ENCODE data around the gene EFCC1. TPM values are rescaled to one million over a fixed set of nuclear protein-coding genes. Genes with fewer than 3 reads are reported as not detected.

The EFCC1 gene
- total RNA-seq, 1 experiment from 2014 or later, result 0.24 TPM

DNA sequence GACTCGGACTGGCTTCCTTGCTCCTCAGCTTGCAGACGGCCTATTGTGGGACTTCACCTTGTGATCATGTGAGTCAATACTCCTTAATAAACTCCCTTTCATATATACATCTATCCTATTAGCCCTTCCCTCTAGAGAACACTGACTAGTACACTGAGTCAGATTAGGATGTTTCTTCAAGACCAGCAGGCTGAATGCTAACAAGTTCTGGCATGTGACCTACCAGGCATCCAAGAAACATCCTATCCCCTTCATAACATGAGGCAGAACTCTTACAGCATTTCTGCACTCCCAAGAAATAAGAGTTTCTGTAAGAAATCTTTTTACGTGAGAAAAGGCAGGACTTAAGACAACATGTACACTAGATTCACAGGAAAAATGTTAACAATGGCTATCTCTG lies 16.5 kb upstream of the EFCC1 start:
- no peak for TF ChIP-seq EZH2 (IDR thresholded peaks at IDR 0.05; ENCODE audit: low read depth)
- TF ChIP-seq, protein P1, sequence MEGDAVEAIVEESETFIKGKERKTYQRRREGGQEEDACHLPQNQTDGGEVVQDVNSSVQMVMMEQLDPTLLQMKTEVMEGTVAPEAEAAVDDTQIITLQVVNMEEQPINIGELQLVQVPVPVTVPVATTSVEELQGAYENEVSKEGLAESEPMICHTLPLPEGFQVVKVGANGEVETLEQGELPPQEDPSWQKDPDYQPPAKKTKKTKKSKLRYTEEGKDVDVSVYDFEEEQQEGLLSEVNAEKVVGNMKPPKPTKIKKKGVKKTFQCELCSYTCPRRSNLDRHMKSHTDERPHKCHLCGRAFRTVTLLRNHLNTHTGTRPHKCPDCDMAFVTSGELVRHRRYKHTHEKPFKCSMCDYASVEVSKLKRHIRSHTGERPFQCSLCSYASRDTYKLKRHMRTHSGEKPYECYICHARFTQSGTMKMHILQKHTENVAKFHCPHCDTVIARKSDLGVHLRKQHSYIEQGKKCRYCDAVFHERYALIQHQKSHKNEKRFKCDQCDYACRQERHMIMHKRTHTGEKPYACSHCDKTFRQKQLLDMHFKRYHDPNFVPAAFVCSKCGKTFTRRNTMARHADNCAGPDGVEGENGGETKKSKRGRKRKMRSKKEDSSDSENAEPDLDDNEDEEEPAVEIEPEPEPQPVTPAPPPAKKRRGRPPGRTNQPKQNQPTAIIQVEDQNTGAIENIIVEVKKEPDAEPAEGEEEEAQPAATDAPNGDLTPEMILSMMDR (conservative IDR thresholded peaks at IDR 0.05), result no peak
- Histone ChIP-seq H3F3A (ENCODE audit: insufficient read depth, low read depth) (no peaks in the 10 kb centered on the region), H3K4me3 (no peak overlapping the region), H3K9me2 (ENCODE audit: insufficient read depth) (no peaks in the 10 kb centered on the region), H2AFZ (no peak overlapping the region), H3K4me1 (replicated peaks; ENCODE audit: insufficient read depth) (no peaks in the 10 kb centered on the region), H3K9me3 (ENCODE audit: insufficient read depth, low read depth) (no peaks in the 10 kb centered on the region), H3K27ac (no peak overlapping the region), H3K79me2 (ENCODE audit: low read depth) (no peaks in the 10 kb centered on the region), H4K20me1 (ENCODE audit: insufficient read depth) (no peaks in the 10 kb centered on the region), H3K27me3 (ENCODE audit: insufficient read depth, low read depth) (peaks cover 8% of the 10 kb centered on the region), H3K4me2 (no peak overlapping the region), H3K36me3 (ENCODE audit: low read depth) (no peaks in the 10 kb centered on the region)
- CTCF ChIA-PET, result no interaction called here
- no TSS peak for BruUV-seq (replicated peaks)
- POLR2A ChIA-PET (ENCODE audit: unreplicated experiment), result interaction anchor here (0.7 kb wide), 1 partner anchor 488 kb away, joined by 3 read pairs; no protein-coding TSS in a partner anchor
- intact Hi-C loops (cut with micrococcal nuclease; ENCODE audit: unreplicated experiment), result no loop called here
- no peak for DNase-seq

DNA sequence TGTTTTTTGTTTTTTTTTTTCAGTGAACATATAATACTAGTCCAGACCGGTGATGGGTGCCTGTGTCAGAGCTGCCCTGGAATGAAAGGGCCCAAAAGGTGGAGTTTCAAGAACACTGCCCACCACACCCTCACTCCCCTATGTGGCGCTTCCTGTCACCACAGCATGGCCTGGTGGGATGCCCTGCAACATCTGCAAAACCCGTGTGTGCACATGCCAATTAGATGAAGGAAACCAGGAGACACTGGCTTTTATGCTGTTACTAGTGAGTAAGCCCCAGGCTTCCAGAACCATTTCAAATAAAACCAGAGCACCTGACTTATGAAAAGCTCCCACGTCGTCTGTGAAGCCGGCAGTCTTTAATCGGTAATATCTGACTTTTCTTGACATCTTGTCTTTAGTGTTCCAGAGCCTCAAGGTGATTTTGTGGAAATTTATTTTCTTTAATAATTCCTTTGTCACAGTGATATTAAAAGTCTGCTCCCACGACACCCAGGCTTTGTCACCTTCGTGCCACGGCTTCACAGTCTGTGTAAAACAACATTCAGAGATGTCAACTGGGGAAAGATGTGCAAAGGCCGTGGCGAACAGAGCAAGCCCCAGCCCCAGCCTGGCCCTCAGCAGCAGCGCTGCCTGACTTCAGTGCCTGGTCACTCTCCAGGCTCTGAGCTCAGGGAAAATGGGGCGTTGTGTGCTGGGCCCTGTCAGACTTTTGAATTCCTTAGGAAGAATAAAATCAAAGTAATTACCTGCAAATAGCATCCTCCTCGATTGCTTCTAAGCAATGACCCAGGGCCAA lies 13.6 kb upstream of the EFCC1 start:
- no peak for DNase-seq
- H3K27me3 ChIP-seq (ENCODE audit: insufficient read depth, low read depth), result peaks cover 1% of the 10 kb centered on the region
- no peaks in the 10 kb centered on the region for H3K9me2 ChIP-seq (ENCODE audit: insufficient read depth)
- no peaks in the 10 kb centered on the region for H4K20me1 ChIP-seq (ENCODE audit: insufficient read depth)
- H3K79me2 ChIP-seq (ENCODE audit: low read depth), result no peaks in the 10 kb centered on the region
- POLR2A ChIA-PET (ENCODE audit: unreplicated experiment), result no interaction called here
- H2AFZ ChIP-seq, result no peak overlapping the region
- no peak overlapping the region for H3K4me3 ChIP-seq
- no peaks in the 10 kb centered on the region for H3F3A ChIP-seq (ENCODE audit: insufficient read depth, low read depth)
- BruUV-seq (replicated peaks), result no TSS peak
- H3K27ac ChIP-seq, result no peak overlapping the region
- no peak overlapping the region for H3K4me2 ChIP-seq
- no peaks in the 10 kb centered on the region for H3K9me3 ChIP-seq (ENCODE audit: insufficient read depth, low read depth)
- no peaks in the 10 kb centered on the region for H3K4me1 ChIP-seq (replicated peaks; ENCODE audit: insufficient read depth)
- TF ChIP-seq, protein P1 (conservative IDR thresholded peaks at IDR 0.05), result no peak
- no peak for TF ChIP-seq EZH2 (IDR thresholded peaks at IDR 0.05; ENCODE audit: low read depth)
- intact Hi-C loops (cut with micrococcal nuclease; ENCODE audit: unreplicated experiment), result no loop called here
- CTCF ChIA-PET, result interaction anchor here (0.6 kb wide), 1 partner anchor 17 kb away, joined by 5 read pairs; no protein-coding TSS in a partner anchor
- H3K36me3 ChIP-seq (ENCODE audit: low read depth), result no peaks in the 10 kb centered on the region

DNA sequence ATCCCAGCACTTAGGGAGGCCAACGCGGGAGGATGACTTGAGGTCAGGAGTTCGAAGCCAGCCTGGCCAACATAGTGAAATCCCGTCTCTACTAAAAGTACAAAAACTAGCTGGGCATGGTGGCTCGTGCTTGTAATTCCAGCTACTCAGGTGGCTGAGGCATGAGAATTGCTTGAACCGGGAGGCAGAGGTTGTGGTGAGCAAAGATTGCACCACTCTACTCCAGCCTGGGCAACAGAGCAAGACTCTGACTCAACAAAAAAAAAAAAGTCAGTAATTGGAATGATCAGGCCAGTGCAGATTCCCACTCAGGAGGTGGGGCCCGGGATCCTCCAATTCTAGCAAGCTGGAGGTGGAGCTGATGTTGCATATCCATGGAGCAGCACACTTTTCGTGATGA lies 12.8 kb upstream of the EFCC1 start:
- Histone ChIP-seq H3K27ac (no peak overlapping the region), H3K4me2 (no peak overlapping the region), H3K9me2 (ENCODE audit: insufficient read depth) (no peaks in the 10 kb centered on the region), H3K27me3 (ENCODE audit: insufficient read depth, low read depth) (no peaks in the 10 kb centered on the region; the same call in 1 of the 2 replicates), H2AFZ (no peak overlapping the region), H3K4me1 (replicated peaks; ENCODE audit: insufficient read depth) (no peaks in the 10 kb centered on the region), H3K9me3 (ENCODE audit: insufficient read depth, low read depth) (no peaks in the 10 kb centered on the region), H3K79me2 (ENCODE audit: low read depth) (no peaks in the 10 kb centered on the region), H3K4me3 (no peak overlapping the region), H3K36me3 (ENCODE audit: low read depth) (no peaks in the 10 kb centered on the region), H4K20me1 (ENCODE audit: insufficient read depth) (no peaks in the 10 kb centered on the region), H3F3A (ENCODE audit: insufficient read depth, low read depth) (no peaks in the 10 kb centered on the region)
- intact Hi-C loops (cut with micrococcal nuclease; ENCODE audit: unreplicated experiment), result no loop called here
- TF ChIP-seq, protein P1 (conservative IDR thresholded peaks at IDR 0.05), result no peak
- no peak for TF ChIP-seq EZH2 (IDR thresholded peaks at IDR 0.05; ENCODE audit: low read depth)
- no TSS peak for BruUV-seq (replicated peaks)
- DNase-seq, result no peak
- ChIA-PET POLR2A (ENCODE audit: unreplicated experiment) (no interaction called here), CTCF (interaction anchor here (0.6 kb wide), 1 partner anchor 18 kb away, joined by 5 read pairs; no protein-coding TSS in a partner anchor)

Data from PC-9 (cell line).